Astrocyte (in vitro differentiated cells and primary cell): ENCODE data around the gene MAP2K2. TPM values are rescaled to one million over a fixed set of nuclear protein-coding genes. Genes with fewer than 3 reads are reported as not detected.

Experiments
- DNase-seq: peaks from one replicate; pipeline ENCODE4 v3.0.0-alpha.2; 2010; ENCODE audit warnings: low read depth
- FAIRE-seq: peaks from 2 replicates; lab custom pipeline; 2011; peaks lifted over from hg19 to GRCh38; lab: Jason Lieb, UNC
- H2AFZ ChIP-seq: 2 replicates; pipeline ENCODE4 v1.6.0; 2012; ENCODE audit warnings: low read depth, low read length, inconsistent platforms
- H3K27ac ChIP-seq: 2 replicates; pipeline ENCODE4 v1.5.1; 2011; ENCODE audit warnings: low read depth, low read length, inconsistent platforms
- H3K27me3 ChIP-seq: 2 replicates; pipeline ENCODE4 v1.6.0; 2011; ENCODE audit warnings: low read length, inconsistent platforms; ENCODE audit not compliant: insufficient read depth
- H3K36me3 ChIP-seq: 2 replicates; pipeline ENCODE4 v1.5.1; 2011; ENCODE audit warnings: low read length, inconsistent platforms; ENCODE audit not compliant: insufficient read depth
- H3K4me1 ChIP-seq: 2 replicates; pipeline ENCODE4 v1.5.1; 2011; ENCODE audit warnings: low read length, inconsistent platforms; ENCODE audit not compliant: insufficient read depth
- H3K4me2 ChIP-seq: 2 replicates; pipeline ENCODE4 v1.6.0; 2012; ENCODE audit warnings: low read length, inconsistent platforms
- H3K4me3 ChIP-seq: 2 replicates; pipeline ENCODE4 v1.5.1; 2011; ENCODE audit warnings: low read depth, mild to moderate bottlenecking, low read length, inconsistent platforms; ENCODE audit not compliant: insufficient read depth
- H3K79me2 ChIP-seq: 2 replicates; pipeline ENCODE4 v1.6.0; 2012; ENCODE audit warnings: mild to moderate bottlenecking, low read length, inconsistent platforms; ENCODE audit not compliant: insufficient read depth
- H3K9ac ChIP-seq: 2 replicates; pipeline ENCODE4 v1.6.0; 2012; ENCODE audit warnings: mild to moderate bottlenecking, low read length, inconsistent platforms
- H3K9me3 ChIP-seq: 2 replicates; pipeline ENCODE4 v1.5.1; 2012; ENCODE audit warnings: low read depth, mild to moderate bottlenecking, low read length, inconsistent platforms; ENCODE audit not compliant: insufficient read depth
- H4K20me1 ChIP-seq: 2 replicates; pipeline ENCODE4 v1.6.0; 2012; ENCODE audit warnings: low read length, inconsistent platforms; ENCODE audit not compliant: insufficient read depth
- H3K27ac Mint-ChIP-seq: one replicate; pipeline ENCODE4 v1.8.0; 2021; ENCODE audit warnings: mild to moderate bottlenecking, mixed read lengths; ENCODE audit not compliant: unreplicated experiment
- H3K27me3 Mint-ChIP-seq: one replicate; pipeline ENCODE4 v1.8.0; 2021; ENCODE audit warnings: low read depth, mixed read lengths; ENCODE audit not compliant: unreplicated experiment
- H3K36me3 Mint-ChIP-seq: one replicate; pipeline ENCODE4 v1.8.0; 2021; ENCODE audit warnings: low read depth, mixed read lengths; ENCODE audit not compliant: unreplicated experiment
- H3K4me1 Mint-ChIP-seq: one replicate; pipeline ENCODE4 v1.8.0; 2021; ENCODE audit warnings: low read depth, mixed read lengths; ENCODE audit not compliant: unreplicated experiment
- H3K4me3 Mint-ChIP-seq: one replicate; pipeline ENCODE4 v1.8.0; 2021; ENCODE audit warnings: mild to moderate bottlenecking, moderate library complexity, mixed read lengths; ENCODE audit not compliant: unreplicated experiment
- H3K9me3 Mint-ChIP-seq: one replicate; pipeline ENCODE4 v1.8.0; 2021; ENCODE audit warnings: mild to moderate bottlenecking, mixed read lengths; ENCODE audit not compliant: unreplicated experiment
- CTCF ChIP-seq: IDR thresholded peaks from 2 replicates; pipeline ENCODE4 v1.5.1; 2011; ENCODE audit warnings: low read depth, mild to moderate bottlenecking, inconsistent platforms, low read length, moderate library complexity; ENCODE audit not compliant: insufficient read depth
- EZH2 ChIP-seq: IDR thresholded peaks from 2 replicates; pipeline ENCODE4 v1.6.1; 2012; ENCODE audit warnings: mild to moderate bottlenecking, low read length, inconsistent platforms; ENCODE audit not compliant: insufficient read depth
- total RNA-seq: library from RNA; stranded (reverse); gene quantifications from 2 replicates; pipeline ENCODE4 v1.2.1, GENCODE V29; 2021

Gene MAP2K2
- total RNA-seq, 1 donor from 2014 or later, result 190 TPM

- no peaks in the 10 kb centered on the region for H3K27me3 ChIP-seq
- H3K27ac ChIP-seq, result no peak overlapping the region
- H3K9ac ChIP-seq, result no peak overlapping the region
- no peak overlapping the region for H3K27ac Mint-ChIP-seq
- peaks cover 10% of the 10 kb centered on the region for H3K36me3 Mint-ChIP-seq
- no peaks in the 10 kb centered on the region for H3K27me3 Mint-ChIP-seq
- H3K4me3 Mint-ChIP-seq, result no peak overlapping the region
- H3K4me2 ChIP-seq, result no peak overlapping the region
- no peaks in the 10 kb centered on the region for H3K9me3 Mint-ChIP-seq
- H3K79me2 ChIP-seq, result no peaks in the 10 kb centered on the region
- H4K20me1 ChIP-seq, result no peaks in the 10 kb centered on the region
- no peaks in the 10 kb centered on the region for H3K4me1 ChIP-seq
- no peak overlapping the region for H2AFZ ChIP-seq
- no peak overlapping the region for H3K4me3 ChIP-seq
- DNase-seq (no peak), FAIRE-seq (no peak)
- TF ChIP-seq CTCF, result no peak
- no peak for TF ChIP-seq EZH2
- no peaks in the 10 kb centered on the region for H3K9me3 ChIP-seq
- peaks cover 3% of the 10 kb centered on the region for H3K36me3 ChIP-seq
- H3K4me1 Mint-ChIP-seq, result no peaks in the 10 kb centered on the region
Measured at GRCh38 chr19:4095488-4095844, 28.5 kb downstream of the MAP2K2 start.

GRCh38 chr19:4094761-4095487 is 29.0 kb downstream of the MAP2K2 start:
- Mint-ChIP-seq H3K27me3 (no peaks in the 10 kb centered on the region), H3K4me3 (no peak overlapping the region), H3K9me3 (no peaks in the 10 kb centered on the region), H3K27ac (no peak overlapping the region), H3K4me1 (no peaks in the 10 kb centered on the region), H3K36me3 (peaks cover 8% of the 10 kb centered on the region)
- H3K79me2 ChIP-seq, result no peaks in the 10 kb centered on the region
- TF ChIP-seq EZH2 (no peak), CTCF (no peak)
- H3K4me1 ChIP-seq, result no peaks in the 10 kb centered on the region
- H3K4me3 ChIP-seq, result no peak overlapping the region
- no peak overlapping the region for H3K27ac ChIP-seq
- no peak for DNase-seq
- H3K27me3 ChIP-seq, result no peaks in the 10 kb centered on the region
- no peak overlapping the region for H2AFZ ChIP-seq
- H4K20me1 ChIP-seq, result no peaks in the 10 kb centered on the region
- no peak for FAIRE-seq
- no peak overlapping the region for H3K9ac ChIP-seq
- no peaks in the 10 kb centered on the region for H3K9me3 ChIP-seq
- no peak overlapping the region for H3K4me2 ChIP-seq
- peaks cover 3% of the 10 kb centered on the region for H3K36me3 ChIP-seq

GRCh38 chr19:4094291-4094690 is 29.6 kb downstream of the MAP2K2 start:
- H3K4me1 Mint-ChIP-seq, result no peaks in the 10 kb centered on the region
- H4K20me1 ChIP-seq, result no peaks in the 10 kb centered on the region

More at GRCh38 chr19:4094291-4094690, 29.6 kb downstream of the MAP2K2 start:
- H3K9me3 Mint-ChIP-seq, result no peaks in the 10 kb centered on the region
- no peaks in the 10 kb centered on the region for H3K79me2 ChIP-seq
- H3K36me3 Mint-ChIP-seq, result peaks cover 8% of the 10 kb centered on the region
- H2AFZ ChIP-seq, result no peak overlapping the region
- no peak overlapping the region for H3K9ac ChIP-seq
- DNase-seq (no peak), FAIRE-seq (no peak)
- H3K9me3 ChIP-seq, result no peaks in the 10 kb centered on the region
- no peaks in the 10 kb centered on the region for H3K27me3 Mint-ChIP-seq
- no peak overlapping the region for H3K27ac Mint-ChIP-seq
- H3K27ac ChIP-seq, result no peak overlapping the region
- no peak overlapping the region for H3K4me3 Mint-ChIP-seq
- peaks cover 3% of the 10 kb centered on the region for H3K36me3 ChIP-seq
- no peak overlapping the region for H3K4me3 ChIP-seq
- no peaks in the 10 kb centered on the region for H3K4me1 ChIP-seq
- no peaks in the 10 kb centered on the region for H3K27me3 ChIP-seq
- TF ChIP-seq EZH2, result no peak
- TF ChIP-seq CTCF, result no peak
- H3K4me2 ChIP-seq, result no peak overlapping the region
